Activated T-cell treated with anti-CD3 and anti-CD28 coated beads, Interleukin-2, amount 50 U/mL, for 72 hours (primary cell): Measurements from ENCODE around the gene SPTBN5. TPM values are rescaled to one million over a fixed set of nuclear protein-coding genes. Genes with fewer than 3 reads are reported as not detected.

Source experiments
- ATAC-seq, 2 donors: fragments of 150-1000 bp; cut with Tn5 transposase; replicated peaks in 1 of 2; 2 replicates each; pipeline ENCODE4 v1.10.0; 2021; ENCODE audit warnings: moderate library complexity in 2 of 2, mild to moderate bottlenecking in 1 of 2
- DNase-seq, 2 donors: peaks; one replicate each; pipeline ENCODE4 v3.0.0; 2021 to 2022; ENCODE audit warnings: mixed read lengths in 1 of 2
- H3K27ac Mint-ChIP-seq: one replicate; pipeline ENCODE4 v1.8.0; 2022; ENCODE audit warnings: mild to moderate bottlenecking, moderate library complexity, mixed read lengths
- H3K27me3 Mint-ChIP-seq: one replicate; pipeline ENCODE4 v1.8.0; 2022; ENCODE audit warnings: low read depth, mixed read lengths
- H3K36me3 Mint-ChIP-seq, 2 donors: one replicate each; pipeline ENCODE4 v1.8.0; 2022; ENCODE audit warnings: mixed read lengths in 2 of 2, mild to moderate bottlenecking in 1 of 2; ENCODE audit not compliant: insufficient read depth in 2 of 2
- H3K4me1 Mint-ChIP-seq: one replicate; pipeline ENCODE4 v1.8.0; 2022; ENCODE audit warnings: low read depth, mixed read lengths
- H3K4me3 Mint-ChIP-seq, 2 donors: one replicate each; pipeline ENCODE4 v1.8.0; 2022; ENCODE audit warnings: mild to moderate bottlenecking in 2 of 2, mixed read lengths in 2 of 2, moderate library complexity in 2 of 2
- H3K9me3 Mint-ChIP-seq, 2 donors: one replicate each; pipeline ENCODE4 v1.8.0; 2022; ENCODE audit warnings: mixed read lengths in 2 of 2
- total RNA-seq, 2 donors: library from RNA; stranded (reverse); gene quantifications; one replicate each; pipeline ENCODE4 v1.2.3, GENCODE V29; 2022

The SPTBN5 gene
- total RNA-seq, result 1 to 10 TPM in 1 of 2 donors, under 1 TPM in 1; 0.41 to 1.7 TPM

GRCh38 chr15:41893422-41894250, at the start of gene SPTBN5:
Gene SPTBN5 (minus strand): TSS chr15:41894053. CDS start chr15:41893497, 556 bp downstream.
- DNase-seq (no peak), ATAC-seq (no peak)
- Mint-ChIP-seq H3K4me1 (peaks cover 30% of the 10 kb centered on the region), H3K27ac (peak within 1 kb of the TSS; percentile 49), H3K9me3 (no peaks in the 10 kb centered on the region), H3K4me3 (peak within 1 kb of the TSS; percentile 49 to 75), H3K36me3 (no peaks in the 10 kb centered on the region), H3K27me3 (no peaks in the 10 kb centered on the region)

- H3K27ac Mint-ChIP-seq, result peak overlapping the region; percentile 7
Observed at GRCh38 chr15:41942886-41943285, 49.0 kb upstream of the SPTBN5 start.

GRCh38 chr15:41941644-41942415, 48.0 kb upstream of the SPTBN5 start:
- H3K9me3 Mint-ChIP-seq, result no peaks in the 10 kb centered on the region
- ATAC-seq (no peak), DNase-seq (no peak)
- H3K27ac Mint-ChIP-seq, result no peak overlapping the region
- H3K27me3 Mint-ChIP-seq, result no peaks in the 10 kb centered on the region
- H3K4me3 Mint-ChIP-seq, result no peak overlapping the region
- H3K4me1 Mint-ChIP-seq, result peaks cover 44% of the 10 kb centered on the region
- H3K36me3 Mint-ChIP-seq, result peaks cover 8 to 9% of the 10 kb centered on the region in 2 donors

More at GRCh38 chr15:41942886-41943285, 49.0 kb upstream of the SPTBN5 start:
- no peak for ATAC-seq
- Mint-ChIP-seq H3K9me3 (no peaks in the 10 kb centered on the region), H3K36me3 (peaks cover 8 to 9% of the 10 kb centered on the region in 2 donors), H3K27me3 (no peaks in the 10 kb centered on the region), H3K4me1 (peaks cover 38% of the 10 kb centered on the region), H3K4me3 (no peak overlapping the region)
- no peak for DNase-seq

GRCh38 chr15:41940441-41940857, 46.6 kb upstream of the SPTBN5 start:
- Mint-ChIP-seq H3K9me3 (no peaks in the 10 kb centered on the region), H3K36me3 (peaks cover 8 to 10% of the 10 kb centered on the region in 2 donors), H3K27me3 (no peaks in the 10 kb centered on the region), H3K27ac (peak overlapping the region; percentile 51), H3K4me1 (peaks cover 58% of the 10 kb centered on the region), H3K4me3 (peak overlapping the region; percentile 13 to 55)
- peak; percentile 73 to 80 for DNase-seq
- peak; percentile 74 to 81 for ATAC-seq

GRCh38 chr15:41939986-41940385, 46.1 kb upstream of the SPTBN5 start:
- H3K4me3 Mint-ChIP-seq, result peak overlapping the region in 1 of 2 donors; percentile 55
- peak overlapping the region; percentile 51 for H3K27ac Mint-ChIP-seq
- peaks cover 8 to 10% of the 10 kb centered on the region in 2 donors for H3K36me3 Mint-ChIP-seq
- no peak for DNase-seq
- ATAC-seq, result no peak
- peaks cover 62% of the 10 kb centered on the region for H3K4me1 Mint-ChIP-seq
- H3K27me3 Mint-ChIP-seq, result no peaks in the 10 kb centered on the region
- no peaks in the 10 kb centered on the region for H3K9me3 Mint-ChIP-seq

GRCh38 chr15:41937568-41937923, 43.7 kb upstream of the SPTBN5 start:
- no peaks in the 10 kb centered on the region for H3K9me3 Mint-ChIP-seq
- no peak for DNase-seq
- no peak for ATAC-seq
- H3K27me3 Mint-ChIP-seq, result no peaks in the 10 kb centered on the region
- peak overlapping the region; percentile 76 for H3K4me3 Mint-ChIP-seq
- H3K27ac Mint-ChIP-seq, result peak overlapping the region; percentile 95
- H3K36me3 Mint-ChIP-seq, result peaks cover 6 to 8% of the 10 kb centered on the region in 2 donors
- H3K4me1 Mint-ChIP-seq, result peaks cover 82% of the 10 kb centered on the region

- peaks cover 4 to 7% of the 10 kb centered on the region in 2 donors for H3K36me3 Mint-ChIP-seq
- peak overlapping the region; percentile 76 for H3K4me3 Mint-ChIP-seq
- peak; percentile 64 to 71 for ATAC-seq
- H3K9me3 Mint-ChIP-seq, result no peaks in the 10 kb centered on the region
- peak overlapping the region; percentile 95 for H3K27ac Mint-ChIP-seq
- H3K27me3 Mint-ChIP-seq, result no peaks in the 10 kb centered on the region
- DNase-seq, result peak; percentile 80 to 88
- peaks cover 84% of the 10 kb centered on the region for H3K4me1 Mint-ChIP-seq
Observed at GRCh38 chr15:41936649-41937567, 43.1 kb upstream of the SPTBN5 start.

- H3K4me1 Mint-ChIP-seq, result peaks cover 84% of the 10 kb centered on the region
- no peak for DNase-seq
- no peaks in the 10 kb centered on the region for H3K9me3 Mint-ChIP-seq
Observed at GRCh38 chr15:41936155-41936554, 42.3 kb upstream of the SPTBN5 start.

GRCh38 chr15:41935566-41936020, 41.7 kb upstream of the SPTBN5 start:
- Mint-ChIP-seq H3K36me3 (peaks cover 2 to 5% of the 10 kb centered on the region in 2 donors), H3K4me3 (peak overlapping the region; percentile 76), H3K9me3 (no peaks in the 10 kb centered on the region), H3K27me3 (no peaks in the 10 kb centered on the region), H3K4me1 (peaks cover 80% of the 10 kb centered on the region), H3K27ac (peak overlapping the region; percentile 95)
- ATAC-seq, result peak; percentile 38 to 54
- peak; percentile 44 to 61 for DNase-seq

More at GRCh38 chr15:41936155-41936554, 42.3 kb upstream of the SPTBN5 start:
- Mint-ChIP-seq H3K27ac (peak overlapping the region; percentile 95), H3K27me3 (no peaks in the 10 kb centered on the region), H3K4me3 (peak overlapping the region; percentile 76), H3K36me3 (peaks cover 4 to 7% of the 10 kb centered on the region in 2 donors)
- ATAC-seq, result no peak

- ATAC-seq (peak; percentile 37 to 61), DNase-seq (peak; percentile 73 to 75)
- peak overlapping the region; percentile 76 for H3K4me3 Mint-ChIP-seq
- H3K4me1 Mint-ChIP-seq, result peaks cover 80% of the 10 kb centered on the region
- H3K9me3 Mint-ChIP-seq, result no peaks in the 10 kb centered on the region
- H3K27me3 Mint-ChIP-seq, result no peaks in the 10 kb centered on the region
- H3K36me3 Mint-ChIP-seq, result peaks cover 1 to 2% of the 10 kb centered on the region in 2 donors
- peak overlapping the region; percentile 95 for H3K27ac Mint-ChIP-seq
Observed at GRCh38 chr15:41934843-41935242, 41.0 kb upstream of the SPTBN5 start.

- ATAC-seq (no peak), DNase-seq (no peak)
- Mint-ChIP-seq H3K27me3 (no peaks in the 10 kb centered on the region), H3K4me3 (peak overlapping the region; percentile 10 to 17), H3K27ac (peak overlapping the region; percentile 95), H3K9me3 (no peaks in the 10 kb centered on the region), H3K36me3 (peaks cover 1 to 2% of the 10 kb centered on the region in 2 donors), H3K4me1 (peaks cover 75% of the 10 kb centered on the region)
Observed at GRCh38 chr15:41933771-41934170, 39.9 kb upstream of the SPTBN5 start.

GRCh38 chr15:41933326-41933725, 39.5 kb upstream of the SPTBN5 start:
- Mint-ChIP-seq H3K27ac (no peak overlapping the region), H3K9me3 (no peaks in the 10 kb centered on the region), H3K4me3 (no peak overlapping the region), H3K4me1 (peaks cover 72% of the 10 kb centered on the region), H3K36me3 (peaks cover 1 to 2% of the 10 kb centered on the region in 2 donors), H3K27me3 (no peaks in the 10 kb centered on the region)
- no peak for DNase-seq
- ATAC-seq, result no peak
